SK-N-SH treated with all-trans-retinoic acid at 6 μM for 48 hours (cell line): Measurements from ENCODE around the gene CEMIP.

ENCODE experiments used
- ARNTL ChIP-seq: fragments of 450-650 bp; formaldehyde crosslinking; IDR thresholded peaks from 2 replicates; pipeline ENCODE4 v1.5.0; 2020; ENCODE audit warnings: low read depth, mild to moderate bottlenecking, moderate library complexity, borderline replicate concordance
- BACH2 ChIP-seq: fragments of 250-450 bp; sonication (Bioruptor Pico); IDR thresholded peaks from 2 replicates; pipeline ENCODE4 v1.9.0; 2021; ENCODE audit warnings: mild to moderate bottlenecking, borderline replicate concordance
- CSDC2 ChIP-seq: fragments of 250-450 bp; sonication (Bioruptor Pico); IDR thresholded peaks from 2 replicates; pipeline ENCODE4 v1.5.0; 2020; ENCODE audit warnings: mild to moderate bottlenecking, moderate library complexity
- CSRNP3 ChIP-seq: fragments of 250-450 bp; sonication (Bioruptor Pico); IDR thresholded peaks from 2 replicates; pipeline ENCODE4 v1.5.1; 2021; ENCODE audit warnings: mild to moderate bottlenecking, moderate library complexity
- OSR1 ChIP-seq: fragments of 250-450 bp; sonication (Bioruptor Pico); IDR thresholded peaks from 2 replicates; pipeline ENCODE4 v1.8.0; 2022; ENCODE audit warnings: moderate library complexity, mild to moderate bottlenecking, inconsistent platforms
- PATZ1 ChIP-seq: fragments of 250-450 bp; sonication (Bioruptor Pico); IDR thresholded peaks from 2 replicates; pipeline ENCODE4 v1.8.0; 2020; ENCODE audit warnings: mild to moderate bottlenecking, moderate library complexity, borderline replicate concordance
- TCF4 ChIP-seq: fragments of 250-450 bp; sonication (Bioruptor Pico); IDR thresholded peaks from 2 replicates; pipeline ENCODE4 v1.8.0; 2021; ENCODE audit warnings: mild to moderate bottlenecking, moderate library complexity, borderline replicate concordance
- TSHZ2 ChIP-seq: fragments of 250-450 bp; sonication (Bioruptor Pico); IDR thresholded peaks from 2 replicates; pipeline ENCODE4 v1.5.0; 2020; ENCODE audit warnings: mild to moderate bottlenecking, moderate library complexity
- ZFP3 ChIP-seq: fragments of 250-450 bp; sonication (Bioruptor Pico); IDR thresholded peaks from 2 replicates; pipeline ENCODE4 v1.5.0; 2020; ENCODE audit warnings: mild to moderate bottlenecking, moderate library complexity
- ZNF70 ChIP-seq: fragments of 450-650 bp; formaldehyde crosslinking; IDR thresholded peaks from 2 replicates; pipeline ENCODE4 v1.5.0; 2020; ENCODE audit warnings: mild to moderate bottlenecking, moderate library complexity

GRCh38 chr15:80932513-80932815, 153.3 kb downstream of the CEMIP start:
- TF ChIP-seq ZFP3 (CRISPR knock-in tag) (no peak), ZNF70 (CRISPR knock-in tag) (no peak), CSRNP3 (CRISPR knock-in tag) (no peak), OSR1 (CRISPR knock-in tag) (no peak), ARNTL (CRISPR knock-in tag) (no peak), TSHZ2 (CRISPR knock-in tag) (no peak), CSDC2 (CRISPR knock-in tag) (no peak), PATZ1 (CRISPR knock-in tag) (no peak), BACH2 (CRISPR knock-in tag) (no peak), TCF4 (no peak)
